ENCODE measurements around the gene SLC35A2. TPM values are rescaled to one million over a fixed set of nuclear protein-coding genes. Genes with fewer than 3 reads are reported as not detected.

The SLC35A2 gene
- total RNA-seq, 1 donor from 2014 or later = 15.7 TPM

- no peak for DNase-seq
- intact Hi-C loops (cut with micrococcal nuclease) = no loop called here
- ATAC-seq = no peak
These were observed 23.3 kb upstream of the SLC35A2 start for GRCh38 chrX:48934581-48935300.

- intact Hi-C loops (cut with micrococcal nuclease) = no loop called here
- ATAC-seq = no peak
- no peak for DNase-seq
These were observed 22.3 kb upstream of the SLC35A2 start for GRCh38 chrX:48933757-48934156.

- no peak for ATAC-seq
- no peak for DNase-seq
- intact Hi-C loops (cut with micrococcal nuclease) = no loop called here
These were observed 16.4 kb upstream of the SLC35A2 start for GRCh38 chrX:48927736-48928382.

GRCh38 chrX:48927123-48927522 is 15.7 kb upstream of the SLC35A2 start:
- intact Hi-C loops (cut with micrococcal nuclease) = no loop called here

GRCh38 chrX:48924270-48924669 is 12.8 kb upstream of the SLC35A2 start:
- DNase-seq = no peak
- intact Hi-C loops (cut with micrococcal nuclease) = no loop called here
- no peak for ATAC-seq

More at GRCh38 chrX:48927123-48927522, 15.7 kb upstream of the SLC35A2 start:
- no peak for ATAC-seq
- no peak for DNase-seq

- intact Hi-C loops (cut with micrococcal nuclease) = no loop called here
- ATAC-seq (no peak), DNase-seq (no peak)
These were observed 12.3 kb upstream of the SLC35A2 start for GRCh38 chrX:48923771-48924170.

GRCh38 chrX:48920718-48921104 is 9.3 kb upstream of the SLC35A2 start:
- DNase-seq (no peak), ATAC-seq (no peak)
- intact Hi-C loops (cut with micrococcal nuclease) = no loop called here

- DNase-seq = no peak
- intact Hi-C loops (cut with micrococcal nuclease) = no loop called here
- ATAC-seq = no peak
These were observed 8.7 kb upstream of the SLC35A2 start for GRCh38 chrX:48919947-48920717.

- no peak for DNase-seq
- intact Hi-C loops (cut with micrococcal nuclease) = no loop called here
- ATAC-seq = peak; percentile 8
These were observed 8.0 kb upstream of the SLC35A2 start for GRCh38 chrX:48919360-48919841.

GRCh38 chrX:48918643-48919340 is 7.3 kb upstream of the SLC35A2 start, which contains the start of gene PIM2:
Gene PIM2 (minus strand): TSS chrX:48919024. CDS start chrX:48918834, 190 bp downstream.
- intact Hi-C loops (cut with micrococcal nuclease) = no loop called here
- ATAC-seq (peak; percentile 91), DNase-seq (peak; percentile 92)

- intact Hi-C loops (cut with micrococcal nuclease) = no loop called here
These were observed 6.8 kb upstream of the SLC35A2 start for GRCh38 chrX:48918301-48918642.

GRCh38 chrX:48917139-48918001 is 5.9 kb upstream of the SLC35A2 start:
- peak; percentile 68 for ATAC-seq
- intact Hi-C loops (cut with micrococcal nuclease) = no loop called here

More at GRCh38 chrX:48918301-48918642, 6.8 kb upstream of the SLC35A2 start:
- no peak for ATAC-seq
- no peak for DNase-seq

GRCh38 chrX:48914593-48915493 is 3.4 kb upstream of the SLC35A2 start:
- DNase-seq = no peak
- ATAC-seq = no peak
- intact Hi-C loops (cut with micrococcal nuclease) = no loop called here

More at GRCh38 chrX:48917139-48918001, 5.9 kb upstream of the SLC35A2 start:
- peak; percentile 92 for DNase-seq

- intact Hi-C loops (cut with micrococcal nuclease) = no loop called here
- DNase-seq (no peak), ATAC-seq (no peak)
These were observed 2.3 kb upstream of the SLC35A2 start for GRCh38 chrX:48913605-48914366.

- intact Hi-C loops (cut with micrococcal nuclease) = no loop called here
- no peak for ATAC-seq
- DNase-seq = no peak
These were observed 477 bp downstream of the SLC35A2 start for GRCh38 chrX:48910926-48911411.

GRCh38 chrX:48909703-48910294 is 1.6 kb downstream of the SLC35A2 start:
- DNase-seq = no peak
- ATAC-seq = no peak
- intact Hi-C loops (cut with micrococcal nuclease) = no loop called here

All from left ventricle myocardium superior (tissue), 1 donor.